Measurements from ENCODE around the gene RIPK4. TPM values are rescaled to one million over a fixed set of nuclear protein-coding genes. Genes with fewer than 3 reads are reported as not detected.

The RIPK4 gene
- 0.76 and 2.2 TPM in 2 replicates for total RNA-seq (2014; rRNA removed; shearing (Covaris generic); ENCODE audit: low replicate concordance)

DNA sequence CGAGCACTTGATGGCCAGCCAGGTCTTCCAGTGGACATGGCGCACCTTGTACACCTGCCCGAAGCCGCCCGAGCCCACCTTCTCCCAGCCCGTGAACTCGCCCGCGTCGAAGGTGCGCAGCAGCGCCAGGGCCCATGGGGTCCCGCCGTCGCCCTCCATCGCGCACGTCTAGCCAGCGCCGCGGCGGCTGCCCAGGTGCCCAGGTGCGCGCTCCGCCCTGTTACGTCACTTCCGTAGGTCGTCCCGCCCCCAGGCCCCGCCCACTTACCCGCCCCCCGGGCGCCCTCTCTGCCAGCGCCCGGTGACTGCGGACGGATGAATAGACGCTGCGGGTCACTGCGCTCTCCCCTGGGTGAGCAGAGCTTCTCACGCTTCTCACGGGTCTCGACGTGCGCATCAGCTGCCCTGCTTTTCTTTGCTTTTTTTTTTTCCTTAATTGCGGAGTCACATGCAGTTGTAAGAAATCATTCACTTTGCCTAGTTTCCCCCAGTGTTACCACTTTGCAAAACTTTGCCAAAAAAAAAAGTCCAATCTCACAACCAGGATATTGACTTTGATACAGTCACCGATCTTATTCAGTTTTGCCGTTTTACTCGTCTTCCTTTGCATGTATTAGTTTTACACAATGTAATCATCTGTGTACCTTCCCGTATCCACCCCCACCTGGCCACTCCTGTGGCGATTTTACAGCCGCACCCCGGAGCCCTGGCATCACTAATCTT is at the start of gene RIPK4:
Gene RIPK4 (minus strand): TSS at position 170 of the 723 bp plus-strand sequence. CDS start 11 bp downstream, at position 159.
- Histone ChIP-seq H3K27me3 (peaks cover 5% of the 10 kb centered on the region), H3K4me3 (peak within 1 kb of the TSS; percentile 28), H3K9me3 (no peaks in the 10 kb centered on the region), H3K36me3 (no peaks in the 10 kb centered on the region)
- peak; percentile 56 for DNase-seq

- H3K9me3 ChIP-seq = no peaks in the 10 kb centered on the region
- H3K4me3 ChIP-seq = no peak overlapping the region
- H3K36me3 ChIP-seq = peaks cover 28% of the 10 kb centered on the region
- DNase-seq = no peak
- H3K27me3 ChIP-seq = no peaks in the 10 kb centered on the region; the same call in 1 of the 2 replicates
Observed at GRCh38 chr21:41815652-41816582, 49.1 kb upstream of the RIPK4 start.

DNA sequence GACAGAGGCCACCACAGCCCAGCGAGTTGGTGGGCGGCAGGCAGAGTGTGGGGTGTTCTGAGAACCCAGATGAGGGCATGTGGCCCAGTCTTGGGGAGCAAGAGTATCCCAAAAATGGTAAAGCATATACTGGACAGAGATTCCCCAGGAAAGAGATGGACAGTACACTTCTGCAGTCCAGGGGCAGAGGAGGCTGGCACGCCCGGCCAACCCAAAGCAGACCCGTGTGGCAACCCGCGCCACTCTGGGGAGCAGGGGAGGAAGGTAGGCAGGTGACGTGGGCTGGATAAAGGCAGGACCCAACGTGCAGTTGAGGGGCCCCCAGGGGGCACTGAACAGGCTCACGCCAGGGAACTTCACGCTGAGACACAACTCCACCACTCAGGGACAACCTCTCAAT is 46.4 kb upstream of the RIPK4 start:
- peaks cover 39% of the 10 kb centered on the region for H3K36me3 ChIP-seq
- no peaks in the 10 kb centered on the region for H3K9me3 ChIP-seq
- no peak for DNase-seq
- no peaks in the 10 kb centered on the region; the same call in 1 of the 2 replicates for H3K27me3 ChIP-seq
- no peak overlapping the region for H3K4me3 ChIP-seq

- no peak for DNase-seq
- no peaks in the 10 kb centered on the region; the same call in 1 of the 2 replicates for H3K27me3 ChIP-seq
Observed at GRCh38 chr21:41812679-41813078, 45.8 kb upstream of the RIPK4 start.

GRCh38 chr21:41810597-41810932 is 43.7 kb upstream of the RIPK4 start:
- DNase-seq = no peak
- H3K27me3 ChIP-seq = no peaks in the 10 kb centered on the region
- no peaks in the 10 kb centered on the region for H3K9me3 ChIP-seq
- H3K4me3 ChIP-seq = no peak overlapping the region
- peaks cover 28% of the 10 kb centered on the region for H3K36me3 ChIP-seq

More at GRCh38 chr21:41812679-41813078, 45.8 kb upstream of the RIPK4 start:
- no peaks in the 10 kb centered on the region for H3K9me3 ChIP-seq
- H3K36me3 ChIP-seq = peaks cover 39% of the 10 kb centered on the region
- no peak overlapping the region for H3K4me3 ChIP-seq

- Histone ChIP-seq H3K36me3 (peaks cover 25% of the 10 kb centered on the region), H3K27me3 (no peaks in the 10 kb centered on the region), H3K9me3 (no peaks in the 10 kb centered on the region), H3K4me3 (no peak overlapping the region)
- DNase-seq = no peak
Observed at GRCh38 chr21:41809891-41810596, 43.2 kb upstream of the RIPK4 start.

GRCh38 chr21:41808846-41809245 is 42.0 kb upstream of the RIPK4 start:
- Histone ChIP-seq H3K27me3 (no peaks in the 10 kb centered on the region), H3K4me3 (no peak overlapping the region), H3K9me3 (no peaks in the 10 kb centered on the region), H3K36me3 (peaks cover 32% of the 10 kb centered on the region)
- DNase-seq = no peak

DNA sequence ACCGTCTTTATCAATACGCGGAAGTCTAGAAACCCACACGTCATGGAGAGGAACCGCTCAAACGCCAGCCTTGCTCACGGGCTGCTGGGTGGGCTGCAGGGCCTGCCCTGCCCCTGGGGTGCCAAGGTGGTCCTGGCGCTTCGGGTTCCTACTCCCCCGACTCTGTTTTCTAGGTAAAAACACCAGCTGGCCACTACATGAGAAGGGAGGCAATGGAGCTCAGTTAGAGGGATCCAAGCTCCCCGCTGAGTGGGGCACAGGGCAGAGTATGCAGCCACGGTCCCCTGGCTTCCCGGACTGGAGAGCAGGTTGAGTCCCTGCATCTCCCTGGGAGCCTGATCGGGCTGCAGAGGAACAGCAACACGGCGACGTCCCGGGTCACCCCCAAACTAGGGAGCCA is 41.2 kb upstream of the RIPK4 start:
- Histone ChIP-seq H3K4me3 (no peak overlapping the region), H3K27me3 (no peaks in the 10 kb centered on the region), H3K36me3 (peaks cover 34% of the 10 kb centered on the region), H3K9me3 (no peaks in the 10 kb centered on the region)
- DNase-seq = no peak

DNA sequence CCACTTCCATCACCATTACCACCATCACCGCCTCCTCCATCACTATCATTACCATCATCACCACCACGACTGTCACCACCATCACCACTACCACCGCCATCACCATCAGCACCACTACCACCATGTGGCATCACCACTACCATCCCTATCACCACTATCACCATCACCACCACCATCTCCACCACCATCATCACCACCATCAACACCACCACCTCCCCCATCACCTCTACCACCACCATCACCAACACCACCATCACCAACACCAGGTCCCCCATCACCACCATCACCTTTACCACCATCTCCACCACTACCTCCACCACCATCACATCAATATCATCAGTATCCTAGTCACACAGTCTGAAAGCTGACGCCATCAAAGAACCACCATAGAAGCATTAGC is 39.9 kb upstream of the RIPK4 start:
- H3K36me3 ChIP-seq = peaks cover 32% of the 10 kb centered on the region
- no peaks in the 10 kb centered on the region for H3K27me3 ChIP-seq
- no peaks in the 10 kb centered on the region for H3K9me3 ChIP-seq
- H3K4me3 ChIP-seq = no peak overlapping the region
- no peak for DNase-seq

- Histone ChIP-seq H3K36me3 (peaks cover 37% of the 10 kb centered on the region), H3K27me3 (no peaks in the 10 kb centered on the region), H3K4me3 (no peak overlapping the region), H3K9me3 (no peaks in the 10 kb centered on the region)
- DNase-seq = no peak
Observed at GRCh38 chr21:41805643-41806042, 38.8 kb upstream of the RIPK4 start.

DNA sequence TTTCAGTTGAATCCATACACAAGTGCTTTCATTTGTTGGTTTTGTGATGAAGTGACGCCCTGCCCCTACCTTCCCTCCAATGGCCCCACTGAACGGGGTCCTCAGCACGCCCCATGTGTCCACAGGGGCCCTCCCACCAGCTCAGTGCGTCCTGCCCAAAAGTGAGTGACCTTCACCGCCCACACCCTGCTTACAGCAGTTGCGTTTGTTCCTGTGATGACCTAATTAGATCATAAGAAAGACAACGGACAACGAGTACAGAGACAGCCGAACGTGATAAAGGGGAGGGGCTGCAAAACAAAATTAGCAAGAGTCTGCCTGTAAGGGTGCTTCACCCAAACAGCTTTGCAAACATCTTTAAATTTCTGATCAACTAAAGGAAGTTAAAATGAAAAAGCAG is 38.2 kb upstream of the RIPK4 start:
- DNase-seq = no peak
- peaks cover 37% of the 10 kb centered on the region for H3K36me3 ChIP-seq
- H3K27me3 ChIP-seq = no peaks in the 10 kb centered on the region
- no peaks in the 10 kb centered on the region for H3K9me3 ChIP-seq
- no peak overlapping the region for H3K4me3 ChIP-seq

DNA sequence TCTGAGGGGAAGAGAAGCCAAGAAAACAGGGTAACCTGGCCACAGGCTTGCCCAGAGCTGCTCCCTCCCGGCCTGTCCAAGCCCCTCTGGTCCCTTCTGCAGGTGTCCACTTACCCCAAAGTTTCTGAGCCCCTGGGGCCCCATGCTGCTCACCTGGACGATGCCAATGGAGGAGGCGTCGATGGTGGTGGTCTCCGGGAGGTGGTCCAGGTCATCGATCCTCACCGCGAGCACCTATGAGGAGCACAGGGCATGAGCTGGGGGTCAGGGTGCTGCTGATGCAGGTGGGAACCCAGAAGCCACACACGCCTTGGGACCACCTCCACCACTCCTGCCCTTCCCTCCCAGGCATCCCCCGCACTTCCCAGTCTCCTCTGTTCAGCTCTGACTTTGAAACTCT is 37.5 kb upstream of the RIPK4 start:
- Histone ChIP-seq H3K36me3 (peaks cover 38% of the 10 kb centered on the region), H3K9me3 (no peaks in the 10 kb centered on the region), H3K4me3 (no peak overlapping the region), H3K27me3 (no peaks in the 10 kb centered on the region)
- DNase-seq = no peak

DNA sequence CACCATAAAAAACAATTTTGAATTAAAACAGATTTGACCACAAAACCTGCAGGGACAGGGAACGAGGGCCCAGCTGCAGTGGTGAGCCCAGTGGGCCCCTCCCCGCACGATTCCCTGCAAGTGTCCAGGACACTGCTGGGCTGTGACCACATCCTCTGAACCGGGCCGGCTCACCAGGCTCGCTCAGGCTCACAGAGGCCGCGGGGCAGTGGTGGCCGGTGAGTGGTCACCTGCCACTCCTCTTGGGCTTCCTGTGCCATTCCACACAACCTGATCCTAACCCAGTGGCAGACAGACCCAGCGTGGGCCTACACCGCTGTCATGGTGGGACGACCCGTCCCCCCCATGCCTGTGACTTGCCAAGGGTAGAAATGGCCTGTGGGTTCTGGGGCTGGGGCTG is 36.5 kb upstream of the RIPK4 start:
- H3K9me3 ChIP-seq = no peaks in the 10 kb centered on the region
- DNase-seq = no peak
- H3K4me3 ChIP-seq = no peak overlapping the region
- H3K27me3 ChIP-seq = no peaks in the 10 kb centered on the region
- peaks cover 38% of the 10 kb centered on the region for H3K36me3 ChIP-seq

DNA sequence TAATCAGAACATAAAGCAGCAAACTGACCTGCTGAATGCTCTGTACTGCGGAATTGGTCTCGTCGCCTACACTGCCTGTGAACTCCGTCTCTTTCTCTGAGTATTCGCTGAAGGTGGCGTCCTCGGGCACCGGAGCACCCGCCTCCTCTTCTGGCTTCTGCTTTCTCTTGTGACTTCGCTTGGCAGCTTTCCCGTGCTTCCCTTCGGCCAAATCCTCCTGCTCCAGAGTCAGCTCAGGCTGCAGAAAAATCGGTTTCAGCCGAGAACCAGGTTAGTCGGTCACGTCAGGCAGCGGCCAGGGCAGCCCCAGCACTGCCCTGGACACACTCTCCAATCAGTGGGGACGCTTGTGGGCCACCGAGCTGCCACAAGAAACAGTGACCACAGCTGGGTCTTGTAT is 35.8 kb upstream of the RIPK4 start:
- Histone ChIP-seq H3K36me3 (peaks cover 38% of the 10 kb centered on the region), H3K27me3 (no peaks in the 10 kb centered on the region), H3K9me3 (no peaks in the 10 kb centered on the region), H3K4me3 (no peak overlapping the region)
- no peak for DNase-seq

GRCh38 chr21:41802198-41802584 is 35.3 kb upstream of the RIPK4 start:
- Histone ChIP-seq H3K27me3 (no peaks in the 10 kb centered on the region), H3K9me3 (no peaks in the 10 kb centered on the region), H3K36me3 (peaks cover 41% of the 10 kb centered on the region), H3K4me3 (no peak overlapping the region)
- DNase-seq = no peak

DNA sequence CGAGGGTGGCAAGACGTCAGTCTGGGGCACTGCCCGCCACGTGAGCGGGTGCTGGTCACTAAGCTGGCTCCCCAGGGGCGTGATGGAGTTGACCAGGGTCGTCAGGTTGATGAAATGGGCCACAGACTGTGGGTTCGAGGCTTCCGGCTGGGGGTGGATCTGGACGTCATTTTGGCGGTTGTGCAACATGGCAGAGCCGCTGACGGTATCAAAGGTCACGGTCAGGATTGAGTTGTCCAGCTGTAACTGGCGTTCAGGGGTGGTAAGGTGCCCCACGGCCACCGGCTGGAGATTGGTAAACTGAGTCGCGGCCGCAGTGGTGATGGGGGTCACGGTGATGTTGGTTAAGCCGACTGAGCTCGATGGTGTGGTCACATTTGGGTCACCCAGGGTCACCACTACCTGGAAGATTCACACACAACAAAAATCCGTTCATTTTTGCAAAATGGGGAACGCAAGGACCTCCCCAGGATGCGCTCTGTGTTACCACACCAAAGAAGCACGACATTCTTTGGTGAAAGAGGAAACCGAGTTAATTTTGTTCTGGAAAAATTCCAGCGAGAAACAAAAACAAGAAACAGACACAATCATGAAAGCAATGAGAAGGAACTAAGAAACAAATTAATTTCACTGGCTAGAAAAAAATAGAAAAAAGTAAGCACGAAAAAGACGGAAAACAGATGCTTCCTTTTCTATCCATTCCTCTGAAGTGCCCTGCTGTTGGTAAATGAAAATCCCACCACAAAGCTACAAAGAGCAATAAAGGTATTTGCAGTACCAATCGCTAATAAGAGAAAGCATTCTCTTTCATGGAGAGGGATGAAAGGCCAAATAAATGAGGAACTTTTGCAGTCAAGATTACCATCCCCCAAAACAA is 34.7 kb upstream of the RIPK4 start:
- H3K9me3 ChIP-seq = no peaks in the 10 kb centered on the region

More for the DNA sequence above, 34.7 kb upstream of the RIPK4 start:
- Histone ChIP-seq H3K36me3 (peaks cover 42% of the 10 kb centered on the region), H3K4me3 (no peak overlapping the region), H3K27me3 (no peaks in the 10 kb centered on the region)
- DNase-seq = no peak

Data from MG63 (cell line).